Nephron progenitor cell (in vitro differentiated cells): Measurements from ENCODE around the gene RNU5B-1.

Experiments used
- DNase-seq: peaks from one replicate; pipeline ENCODE4 v3.0.0; 2021
- H3K27ac Mint-ChIP-seq: 2 replicates; pipeline ENCODE4 v1.8.0; 2021; ENCODE audit warnings: mild to moderate bottlenecking, moderate library complexity, mixed read lengths
- H3K27me3 Mint-ChIP-seq: 2 replicates; pipeline ENCODE4 v1.8.0; 2021; ENCODE audit warnings: mild to moderate bottlenecking, low read depth, mixed read lengths; ENCODE audit not compliant: poor library complexity
- H3K36me3 Mint-ChIP-seq: 2 replicates; pipeline ENCODE4 v1.8.0; 2021; ENCODE audit warnings: low read depth, mixed read lengths
- H3K4me1 Mint-ChIP-seq: 2 replicates; pipeline ENCODE4 v1.8.0; 2021; ENCODE audit warnings: mixed read lengths
- H3K4me3 Mint-ChIP-seq: 2 replicates; pipeline ENCODE4 v1.8.0; 2021; ENCODE audit warnings: mild to moderate bottlenecking, moderate library complexity, mixed read lengths
- H3K9me3 Mint-ChIP-seq: 2 replicates; pipeline ENCODE4 v1.8.0; 2021; ENCODE audit warnings: mild to moderate bottlenecking, moderate library complexity, mixed read lengths
- TF ChIP-seq, protein P1 (sequence below): fragments of 200-600 bp; sonication (generic); IDR thresholded peaks from 2 replicates; pipeline ENCODE4 v1.5.0; 2021; ENCODE audit warnings: antibody characterized with exemption

The RNU5B-1 gene

DNA sequence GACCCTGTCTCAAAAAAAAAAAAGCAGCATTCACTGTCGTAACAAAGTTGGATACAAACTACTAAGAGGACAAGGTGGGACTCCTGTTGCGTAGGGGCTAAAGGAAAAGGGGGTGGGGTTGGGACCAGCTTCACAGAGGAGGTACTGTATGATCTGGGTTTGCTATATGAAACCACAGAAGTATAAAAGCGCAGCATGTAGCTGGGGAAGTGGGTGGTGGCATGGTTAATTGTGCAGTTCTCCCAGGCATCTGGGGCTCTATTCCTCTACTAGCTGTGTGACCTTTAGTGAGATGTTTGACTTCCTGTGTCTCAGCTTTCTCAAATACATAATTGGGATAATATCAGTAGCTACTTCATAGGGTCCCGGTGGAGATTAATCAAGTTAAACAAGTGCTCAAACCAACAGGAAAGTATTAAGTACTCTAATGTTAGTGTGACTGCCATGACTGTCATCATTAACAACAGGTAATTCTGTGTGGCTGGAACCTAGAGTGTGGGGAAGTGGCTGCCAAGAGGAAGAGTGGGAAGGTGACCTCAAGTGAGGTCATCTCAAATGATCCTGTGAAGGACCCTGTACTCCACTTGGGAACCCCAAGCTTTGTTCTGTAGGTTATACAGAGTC lies 29.3 kb upstream of the RNU5B-1 start:
- H3K4me1 Mint-ChIP-seq: peaks cover 10% of the 10 kb centered on the region
- H3K9me3 Mint-ChIP-seq: no peaks in the 10 kb centered on the region
- no peak overlapping the region for H3K27ac Mint-ChIP-seq
- TF ChIP-seq, protein P1, sequence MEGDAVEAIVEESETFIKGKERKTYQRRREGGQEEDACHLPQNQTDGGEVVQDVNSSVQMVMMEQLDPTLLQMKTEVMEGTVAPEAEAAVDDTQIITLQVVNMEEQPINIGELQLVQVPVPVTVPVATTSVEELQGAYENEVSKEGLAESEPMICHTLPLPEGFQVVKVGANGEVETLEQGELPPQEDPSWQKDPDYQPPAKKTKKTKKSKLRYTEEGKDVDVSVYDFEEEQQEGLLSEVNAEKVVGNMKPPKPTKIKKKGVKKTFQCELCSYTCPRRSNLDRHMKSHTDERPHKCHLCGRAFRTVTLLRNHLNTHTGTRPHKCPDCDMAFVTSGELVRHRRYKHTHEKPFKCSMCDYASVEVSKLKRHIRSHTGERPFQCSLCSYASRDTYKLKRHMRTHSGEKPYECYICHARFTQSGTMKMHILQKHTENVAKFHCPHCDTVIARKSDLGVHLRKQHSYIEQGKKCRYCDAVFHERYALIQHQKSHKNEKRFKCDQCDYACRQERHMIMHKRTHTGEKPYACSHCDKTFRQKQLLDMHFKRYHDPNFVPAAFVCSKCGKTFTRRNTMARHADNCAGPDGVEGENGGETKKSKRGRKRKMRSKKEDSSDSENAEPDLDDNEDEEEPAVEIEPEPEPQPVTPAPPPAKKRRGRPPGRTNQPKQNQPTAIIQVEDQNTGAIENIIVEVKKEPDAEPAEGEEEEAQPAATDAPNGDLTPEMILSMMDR: no peak
- no peak for DNase-seq
- H3K27me3 Mint-ChIP-seq: peaks cover 2% of the 10 kb centered on the region
- no peak overlapping the region for H3K4me3 Mint-ChIP-seq
- H3K36me3 Mint-ChIP-seq: peaks cover 9% of the 10 kb centered on the region

DNA sequence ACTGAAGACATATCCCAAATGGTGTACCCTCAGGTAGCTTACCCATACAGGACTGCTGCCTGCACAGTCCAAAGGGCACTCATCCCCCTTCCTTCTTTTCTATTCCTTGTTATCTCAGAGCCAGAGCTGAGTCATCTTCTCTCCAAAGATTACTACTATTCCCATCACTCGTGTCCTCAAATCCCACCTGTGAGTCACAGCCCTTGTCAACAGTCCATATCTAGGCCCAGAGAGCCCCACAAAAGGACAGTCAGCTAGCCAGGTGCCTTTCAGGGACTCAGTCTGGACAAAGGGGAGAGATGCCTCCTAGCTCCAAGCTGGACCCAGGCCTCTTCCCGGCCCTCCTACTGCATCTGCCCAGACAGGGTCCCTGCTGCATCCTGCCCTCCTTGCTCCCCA lies 28.8 kb upstream of the RNU5B-1 start:
- TF ChIP-seq, protein P1: no peak
- no peaks in the 10 kb centered on the region for H3K9me3 Mint-ChIP-seq
- H3K36me3 Mint-ChIP-seq: peaks cover 9% of the 10 kb centered on the region
- H3K27me3 Mint-ChIP-seq: peaks cover 2% of the 10 kb centered on the region
- peaks cover 11% of the 10 kb centered on the region for H3K4me1 Mint-ChIP-seq
- no peak overlapping the region for H3K4me3 Mint-ChIP-seq
- H3K27ac Mint-ChIP-seq: peak overlapping the region; percentile 49
- no peak for DNase-seq

GRCh38 chr15:65277015-65277414 lies 27.5 kb upstream of the RNU5B-1 start:
- no peak overlapping the region for H3K4me3 Mint-ChIP-seq
- no peaks in the 10 kb centered on the region for H3K9me3 Mint-ChIP-seq
- H3K27me3 Mint-ChIP-seq: peaks cover 2% of the 10 kb centered on the region
- TF ChIP-seq, protein P1: no peak
- DNase-seq: no peak
- peaks cover 16% of the 10 kb centered on the region for H3K4me1 Mint-ChIP-seq
- H3K27ac Mint-ChIP-seq: peak overlapping the region; percentile 33
- H3K36me3 Mint-ChIP-seq: peaks cover 10% of the 10 kb centered on the region

DNA sequence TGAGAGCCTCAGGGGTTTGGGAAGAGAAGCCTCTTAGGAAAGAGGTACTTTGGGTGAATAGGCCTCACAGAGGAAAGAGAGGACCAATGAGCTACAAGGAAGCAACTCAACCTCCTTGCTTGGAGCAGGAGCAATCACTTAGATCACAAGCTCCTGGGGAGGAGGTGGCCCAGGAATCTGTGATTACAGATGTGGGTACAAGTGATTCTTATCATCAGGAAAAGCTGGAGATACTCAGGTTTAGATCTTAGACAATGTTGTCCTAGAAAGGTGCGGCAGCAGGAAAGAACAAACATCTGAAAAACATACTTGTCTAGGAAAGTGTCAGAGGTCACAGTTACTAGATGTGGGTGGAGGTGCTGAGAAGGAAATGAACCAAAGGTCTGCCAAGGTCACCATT lies 26.0 kb upstream of the RNU5B-1 start:
- Mint-ChIP-seq H3K4me1 (peaks cover 21% of the 10 kb centered on the region), H3K4me3 (no peak overlapping the region), H3K36me3 (peaks cover 22% of the 10 kb centered on the region), H3K27me3 (peaks cover 2% of the 10 kb centered on the region), H3K9me3 (no peaks in the 10 kb centered on the region), H3K27ac (peak overlapping the region; percentile 39)
- DNase-seq: no peak
- TF ChIP-seq, protein P1: no peak

DNA sequence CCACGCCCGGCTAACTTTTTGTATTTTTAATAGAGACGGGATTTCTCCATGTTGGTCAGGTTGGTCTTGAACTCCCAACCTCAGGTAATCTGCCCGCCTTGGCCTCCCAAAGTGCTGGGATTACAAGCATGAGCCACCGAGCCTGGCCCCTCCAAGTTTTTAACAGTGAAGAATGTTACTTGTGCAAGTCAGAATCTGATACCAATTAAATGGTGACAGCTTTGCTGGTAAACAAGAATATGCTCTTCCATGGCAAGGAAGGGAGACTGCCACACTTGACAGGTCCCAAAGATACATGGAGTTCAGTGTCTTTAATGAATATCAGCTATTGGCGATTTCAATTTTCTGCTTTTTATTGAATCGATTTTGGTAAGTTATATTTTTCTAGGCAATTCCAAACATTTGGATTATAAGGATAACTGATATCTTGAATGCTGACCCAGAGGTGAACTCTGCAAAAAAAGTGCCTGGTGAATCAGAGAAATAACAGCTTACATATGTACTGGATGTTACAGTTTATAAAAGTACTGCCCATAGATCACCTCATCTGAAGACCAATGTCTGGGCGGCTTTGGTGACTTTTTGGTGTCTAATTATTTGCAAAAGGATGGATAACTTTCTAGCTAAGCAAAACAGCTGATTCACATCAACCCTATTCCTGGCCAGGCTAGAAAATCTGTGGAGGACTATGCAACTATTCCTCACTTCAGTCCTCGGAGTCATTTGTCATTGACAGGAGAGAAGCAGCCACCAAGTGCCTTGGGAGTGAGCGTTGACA lies 19.0 kb upstream of the RNU5B-1 start:
- Mint-ChIP-seq H3K4me3 (peak overlapping the region; percentile 85), H3K4me1 (peaks cover 36% of the 10 kb centered on the region), H3K27me3 (peaks cover 3% of the 10 kb centered on the region), H3K9me3 (no peaks in the 10 kb centered on the region), H3K36me3 (peaks cover 18% of the 10 kb centered on the region), H3K27ac (peak overlapping the region; percentile 78)
- no peak for DNase-seq
- TF ChIP-seq, protein P1: no peak
